HEK293T (cell line): ENCODE data around the gene HBZ.
"Not testable (repeated sequence)": the region's sequence is repeated elsewhere in the genome, so short reads cannot be mapped to it uniquely, and the experiment has no call there.

Experiments
- CTBP1 ChIP-seq: fragments of 450-650 bp; IDR thresholded peaks from 2 replicates; pipeline ENCODE4 v1.6.1; 2016; ENCODE audit warnings: borderline replicate concordance
- ELF4 ChIP-seq: fragments of 450-650 bp; IDR thresholded peaks from 2 replicates; pipeline ENCODE4 v1.6.1; 2017; ENCODE audit warnings: antibody characterized with exemption
- FOXK2 ChIP-seq: fragments of 450-650 bp; IDR thresholded peaks from 2 replicates; pipeline ENCODE4 v1.6.1; 2016; ENCODE audit warnings: mild to moderate bottlenecking
- LEF1 ChIP-seq: fragments of 450-650 bp; IDR thresholded peaks from 2 replicates; pipeline ENCODE4 v1.6.1; 2017; ENCODE audit warnings: mild to moderate bottlenecking, borderline replicate concordance
- NFRKB ChIP-seq: fragments of 450-650 bp; IDR thresholded peaks from 2 replicates; pipeline ENCODE4 v1.6.1; 2016; ENCODE audit warnings: mild to moderate bottlenecking, moderate library complexity
- SUZ12 ChIP-seq: fragments of 450-650 bp; IDR thresholded peaks from 2 replicates; pipeline ENCODE4 v1.6.1; 2016; ENCODE audit warnings: mild to moderate bottlenecking

GRCh38 chr16:204046-204445 lies 51.6 kb downstream of the HBZ start:
- TF ChIP-seq NFRKB, FOXK2, CTBP1, SUZ12, ELF4, LEF1: not testable (repeated sequence)
